Endothelial cell of umbilical vein (primary cell): ENCODE measurements around the gene DCLRE1A.
A peak's percentile ranks its signal among the peaks of the same experiment; 100 is the strongest.

ENCODE experiments used
- CTCF ChIP-seq, 2 donors: IDR thresholded peaks; 1 replicate in 1 of 2; 2 replicates in 1 of 2; pipeline ENCODE4 v1.5.1; 2011; ENCODE audit warnings: low read length in 2 of 2, mild to moderate bottlenecking in 2 of 2, moderate library complexity in 2 of 2, control low read depth in 1 of 2, inconsistent platforms in 1 of 2, low read depth in 1 of 2; ENCODE audit not compliant: insufficient read depth in 1 of 2; ENCODE audit errors: extremely low read depth in 1 of 2
- EZH2 ChIP-seq: IDR thresholded peaks from 2 replicates; pipeline ENCODE4 v1.6.1; 2012; ENCODE audit warnings: borderline replicate concordance, low read depth, mild to moderate bottlenecking, moderate library complexity, low read length, inconsistent platforms; ENCODE audit not compliant: severe bottlenecking
- FOS ChIP-seq: IDR thresholded peaks from 2 replicates; pipeline ENCODE4 v1.6.1; 2011; ENCODE audit warnings: mild to moderate bottlenecking, low read length, moderate library complexity, borderline replicate concordance; ENCODE audit not compliant: insufficient read depth
- GATA2 ChIP-seq: IDR thresholded peaks from 2 replicates; pipeline ENCODE4 v1.7.0; 2011; ENCODE audit warnings: low read depth, mild to moderate bottlenecking, moderate library complexity, mixed read lengths, low read length; ENCODE audit not compliant: insufficient read length, insufficient read depth
- MAX ChIP-seq: IDR thresholded peaks from 2 replicates; pipeline ENCODE4 v1.6.1; 2011; ENCODE audit not compliant: insufficient read depth, insufficient read length
- POLR2A ChIP-seq: IDR thresholded peaks from 2 replicates; pipeline ENCODE4 v1.6.1; 2012; ENCODE audit warnings: low read depth, mild to moderate bottlenecking, control low read depth, low read length
- POLR2AphosphoS5 ChIP-seq: IDR thresholded peaks from 2 replicates; pipeline ENCODE4 v1.6.1; 2012; ENCODE audit warnings: low read depth, mild to moderate bottlenecking, control low read depth, low read length, moderate library complexity; ENCODE audit not compliant: insufficient read depth

DNA sequence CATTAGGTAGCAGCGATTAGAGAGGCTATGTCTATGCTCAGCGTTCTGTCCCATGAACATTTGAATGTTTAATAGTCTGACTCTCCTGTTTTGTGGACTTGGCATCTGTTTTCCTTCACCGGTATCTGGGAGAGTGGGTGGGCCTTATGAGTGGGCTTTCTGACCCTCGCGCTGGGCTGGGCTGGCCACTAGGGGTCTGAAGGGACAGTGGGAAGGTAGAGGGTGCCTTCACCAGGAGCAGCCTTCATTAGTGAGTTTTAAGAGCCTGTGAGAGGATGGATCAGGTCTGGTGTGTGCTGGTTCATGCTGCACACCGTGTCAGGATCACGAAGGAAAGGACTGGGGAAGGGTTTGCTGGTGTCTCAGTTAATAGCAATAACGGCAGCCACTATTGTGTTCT is 33.4 kb downstream of the DCLRE1A start:
- no peak for TF ChIP-seq POLR2AphosphoS5
- peak in 1 of 2 donors; percentile 40 for TF ChIP-seq CTCF (IDR thresholded peaks at IDR 0.05; ENCODE audit: extremely low read depth in 1 of 2, insufficient read depth in 1 of 2, low read depth in 1 of 2, low read length in 2 of 2)
- no peak for TF ChIP-seq MAX
- no peak for TF ChIP-seq EZH2
- no peak for TF ChIP-seq POLR2A
- TF ChIP-seq GATA2: no peak
- TF ChIP-seq FOS: no peak
